ENCODE measurements around the gene AP4E1.
A peak's percentile ranks its signal among the peaks of the same experiment; 100 is the strongest.
"Not testable (repeated sequence)": the region's sequence is repeated elsewhere in the genome, so short reads cannot be mapped to it uniquely, and the experiment has no call there.

The AP4E1 gene

DNA sequence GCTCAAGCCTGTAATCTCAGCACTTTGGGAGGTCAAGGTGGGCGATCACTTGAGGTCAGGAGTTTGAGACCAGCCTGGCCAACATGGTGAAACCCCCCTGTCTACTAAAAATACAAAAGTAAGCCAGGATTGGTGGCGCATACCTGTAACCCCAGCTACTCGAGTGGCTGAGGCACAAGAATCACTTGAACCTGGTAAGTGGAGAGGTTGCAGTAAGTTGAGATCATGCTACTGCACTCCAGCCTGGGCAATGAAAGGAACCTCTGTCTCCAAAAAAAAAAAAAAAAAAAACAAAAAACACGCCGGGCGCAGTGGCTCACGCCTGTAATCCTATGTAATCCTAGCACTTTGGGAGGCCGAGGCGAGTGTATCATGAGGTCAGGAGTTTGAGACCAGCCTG, 18.9 kb upstream of the AP4E1 start:
- no peak for DNase-seq (ENCODE audit: low read depth)

DNA sequence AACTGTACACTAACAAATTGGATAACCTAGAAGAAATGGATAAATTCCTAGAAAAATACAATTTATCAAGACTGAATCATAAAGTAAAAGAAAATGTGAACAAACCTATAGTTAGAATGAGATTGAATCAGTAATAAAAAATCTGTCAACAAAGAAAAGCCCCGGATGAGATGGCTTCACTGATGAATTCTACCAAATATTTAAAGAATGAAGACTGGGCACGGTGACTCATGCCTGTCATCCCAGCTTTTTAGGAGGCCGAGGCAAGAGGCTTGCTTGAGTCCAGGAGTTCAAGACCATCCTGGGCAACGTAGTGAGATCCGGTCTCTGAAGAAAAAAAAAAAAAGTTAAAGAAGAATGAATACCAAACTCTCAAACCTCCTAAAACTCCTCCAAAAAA, 17.7 kb upstream of the AP4E1 start:
- DNase-seq (ENCODE audit: low read depth): no peak

DNA sequence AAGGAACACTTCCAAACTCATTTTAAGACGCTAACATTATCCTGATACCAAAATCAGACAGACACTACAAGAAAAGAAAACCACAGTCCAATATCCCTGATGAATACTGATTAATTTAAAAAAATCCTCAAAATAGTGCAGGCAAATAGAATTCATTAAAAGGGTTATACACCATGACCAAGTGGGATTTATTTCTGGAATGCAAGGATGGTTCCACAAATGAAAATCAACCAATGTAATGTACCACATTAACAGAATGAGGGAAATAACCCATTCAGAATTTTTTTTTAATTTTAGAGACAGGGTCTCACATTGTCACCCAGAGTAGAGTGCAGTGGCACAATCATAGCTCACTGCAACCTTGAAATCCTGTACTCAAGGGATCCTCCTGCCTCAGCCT, 17.3 kb upstream of the AP4E1 start:
- DNase-seq (ENCODE audit: low read depth): no peak

DNA sequence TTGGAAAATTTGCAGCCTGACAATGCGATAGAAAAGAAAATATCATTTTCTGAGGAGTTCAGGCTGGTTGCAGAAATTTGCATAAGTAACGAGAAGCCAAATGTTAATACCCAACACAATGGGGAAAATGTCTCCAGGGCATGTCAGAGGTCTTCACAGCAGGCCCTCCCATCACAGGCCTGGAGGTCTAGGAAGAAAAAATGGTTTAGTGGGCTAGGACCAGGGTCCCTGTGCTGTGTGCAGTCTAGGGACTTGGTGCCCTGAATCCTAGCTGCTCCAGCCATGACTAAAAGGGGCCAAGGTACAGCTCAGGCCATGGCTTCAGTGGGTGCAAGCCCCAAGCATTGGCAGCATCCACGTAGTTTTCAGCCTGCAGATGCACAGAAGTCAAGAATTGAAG, 14.5 kb upstream of the AP4E1 start:
- DNase-seq (ENCODE audit: low read depth): no peak

DNA sequence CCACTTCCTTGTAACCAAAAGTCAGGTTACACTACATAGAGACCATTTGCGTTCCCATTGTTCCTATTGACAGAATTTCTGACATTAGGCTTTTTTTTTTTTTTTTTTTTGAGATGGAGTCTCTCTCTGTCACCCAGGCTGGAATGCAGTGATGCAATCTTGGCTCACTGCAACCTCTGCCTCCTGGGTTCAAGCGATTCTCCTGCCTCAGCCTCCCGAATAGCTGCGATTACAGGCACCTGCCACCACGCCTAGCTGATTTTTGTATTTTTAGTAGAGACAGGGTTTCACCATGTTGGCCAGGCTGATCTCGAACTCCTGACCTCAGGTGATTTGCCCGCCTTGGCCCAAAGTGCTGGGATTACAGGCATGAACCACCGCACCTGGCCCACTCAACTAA, 7.1 kb upstream of the AP4E1 start:
- not testable (repeated sequence) for DNase-seq (ENCODE audit: low read depth)

DNA sequence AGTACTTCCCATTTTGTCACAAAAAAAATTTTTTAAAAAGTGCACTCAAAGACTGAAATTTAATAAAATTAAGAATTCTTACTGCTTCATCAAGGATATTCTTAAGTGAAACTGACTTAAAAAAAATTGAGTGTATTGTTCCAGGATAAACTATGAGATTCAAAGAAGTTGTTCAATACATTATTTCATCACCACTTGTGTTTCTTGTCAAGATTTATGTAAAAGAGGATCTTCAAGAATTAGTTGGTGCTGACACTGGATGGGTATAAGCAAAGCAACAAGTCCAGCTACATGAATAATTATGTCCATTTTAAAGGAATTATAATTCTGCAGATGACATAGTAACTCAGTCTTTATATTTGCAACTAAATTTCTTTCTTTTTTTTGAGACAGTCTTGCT, 4.3 kb upstream of the AP4E1 start:
- DNase-seq (ENCODE audit: low read depth): no peak

DNA sequence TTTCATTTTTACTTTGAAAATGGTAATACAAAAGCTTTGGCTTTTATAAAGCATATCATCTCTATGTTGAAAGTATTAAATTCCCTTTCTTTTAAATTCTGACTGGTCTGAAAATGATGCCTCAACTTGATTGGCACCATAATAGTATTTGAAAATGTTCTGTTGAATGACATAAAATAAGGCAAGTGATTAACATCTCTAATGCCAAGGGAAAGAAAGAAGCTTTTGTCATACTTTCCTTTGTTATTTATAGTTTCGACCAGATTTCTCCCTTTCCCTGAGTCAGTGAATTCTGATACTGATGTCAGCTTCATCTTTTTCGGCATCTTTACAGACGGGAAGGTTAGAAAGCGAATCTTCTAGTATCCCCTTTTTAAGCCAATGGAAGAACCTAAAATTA, 3.4 kb upstream of the AP4E1 start:
- DNase-seq (ENCODE audit: low read depth): no peak

DNA sequence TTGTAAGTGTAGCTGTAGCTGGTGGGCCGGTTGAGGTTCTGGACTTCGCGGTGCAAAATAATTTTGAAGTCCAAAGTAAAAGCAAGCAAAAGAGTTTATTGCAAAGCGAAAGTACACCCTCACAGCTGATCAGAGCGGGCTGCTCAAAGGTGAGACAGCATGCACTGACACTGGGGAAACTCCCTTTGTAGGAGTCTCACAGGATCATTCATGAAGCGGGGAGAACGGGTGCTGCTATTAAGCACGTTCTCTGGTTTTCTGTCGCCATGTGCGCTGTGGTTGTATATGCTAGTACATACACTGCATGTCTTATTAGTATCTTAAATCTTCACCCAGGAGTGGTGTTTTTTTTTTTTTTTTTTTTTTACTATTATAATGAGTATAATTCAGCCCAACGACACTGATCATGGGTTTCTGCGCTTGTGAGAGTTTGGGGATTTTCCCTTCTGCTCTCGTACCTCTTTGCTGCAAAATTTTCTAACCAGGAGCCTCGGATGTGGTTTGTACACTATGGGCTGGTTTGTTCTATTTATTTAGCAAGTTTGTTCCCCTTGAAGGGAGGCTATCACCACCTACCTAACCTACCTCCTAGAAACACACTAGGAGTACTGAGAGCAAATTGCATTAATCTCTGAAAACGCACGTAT, 1.4 kb upstream of the AP4E1 start:
- DNase-seq (ENCODE audit: low read depth): no peak

DNA sequence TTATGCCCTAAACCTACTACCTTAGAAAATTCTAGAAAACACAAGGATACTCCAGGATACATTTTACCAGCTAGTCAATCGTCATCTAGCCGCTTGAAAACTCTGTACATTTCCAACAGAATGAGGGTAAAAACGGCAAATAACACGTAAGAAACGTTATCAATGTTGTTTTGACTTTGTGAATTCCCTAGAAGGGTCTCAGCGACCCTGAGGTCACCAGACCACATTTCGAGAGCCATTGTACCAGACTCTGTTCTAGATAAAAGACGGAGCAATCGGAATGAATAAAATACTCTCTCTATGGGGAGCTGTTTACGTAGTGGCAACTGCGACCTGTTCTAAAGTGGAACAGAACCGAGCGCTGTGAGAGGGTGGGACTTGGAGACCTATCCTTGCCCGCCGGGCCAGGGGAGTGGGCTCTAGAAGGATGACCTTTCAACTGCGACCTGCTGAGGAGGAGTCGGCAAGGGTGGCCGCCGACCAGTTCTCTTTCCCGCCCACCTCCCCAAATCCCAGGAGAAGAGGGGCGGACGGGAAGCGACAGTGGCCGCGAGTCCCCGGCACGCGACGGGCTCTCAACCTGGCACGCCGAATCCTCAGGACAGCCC, 778 bp upstream of the AP4E1 start:
- no peak for DNase-seq (ENCODE audit: low read depth)

DNA sequence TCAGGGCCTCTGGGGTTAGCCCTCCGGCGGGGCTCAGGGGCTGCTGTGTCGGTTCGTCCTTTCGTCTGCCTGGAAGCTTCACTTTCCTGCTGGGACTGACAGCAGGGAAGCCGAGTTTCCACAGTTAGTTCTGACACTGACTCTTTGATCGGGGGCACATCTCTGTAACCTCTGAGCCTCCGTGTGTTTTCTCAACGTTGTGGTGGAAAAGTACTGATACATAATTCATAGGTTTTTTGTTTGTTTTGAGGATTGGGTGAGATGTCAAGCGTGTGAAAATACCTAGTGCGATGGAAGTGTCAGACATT, 481 bp downstream of the AP4E1 start:
- DNase-seq (ENCODE audit: low read depth): no peak

DNA sequence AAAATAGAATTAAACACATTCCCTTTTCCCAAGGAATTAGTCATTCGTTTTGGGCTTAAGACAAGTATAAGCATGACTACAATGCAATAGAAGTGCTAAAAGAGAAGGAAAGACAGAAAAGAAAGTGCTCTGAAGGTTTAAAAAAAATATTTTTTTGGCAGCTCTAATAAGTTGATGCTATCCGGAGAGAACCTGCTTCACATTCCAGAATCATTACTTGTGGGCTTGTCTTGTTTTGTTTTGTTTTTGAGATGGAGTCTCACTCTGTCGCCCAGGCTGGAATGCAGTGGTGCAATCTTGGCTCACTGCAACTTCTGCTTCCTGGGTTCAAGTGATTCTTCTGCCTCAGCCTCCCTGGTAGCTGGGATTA, 1.9 kb downstream of the AP4E1 start:
- peak; percentile 96 for DNase-seq (ENCODE audit: low read depth)

DNA sequence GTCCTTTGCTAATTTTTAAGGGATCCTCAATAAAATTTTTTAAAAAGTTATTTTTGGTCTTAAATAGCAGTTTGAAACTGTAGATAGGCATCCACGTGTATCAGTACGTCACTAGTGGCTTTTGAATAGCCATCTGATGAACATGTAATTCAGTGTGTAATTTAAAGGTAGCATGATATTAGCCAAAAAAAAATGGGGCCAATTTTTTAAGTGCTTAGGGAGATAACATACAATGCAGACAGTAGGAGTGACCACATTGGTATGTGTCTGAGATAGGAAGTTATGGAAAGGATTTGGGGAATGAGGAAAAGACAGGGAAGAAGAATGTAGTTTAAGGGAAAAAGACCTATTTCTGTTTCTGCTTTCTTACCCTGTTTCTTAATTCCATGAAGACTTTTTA, 2.5 kb downstream of the AP4E1 start:
- no peak for DNase-seq (ENCODE audit: low read depth)

DNA sequence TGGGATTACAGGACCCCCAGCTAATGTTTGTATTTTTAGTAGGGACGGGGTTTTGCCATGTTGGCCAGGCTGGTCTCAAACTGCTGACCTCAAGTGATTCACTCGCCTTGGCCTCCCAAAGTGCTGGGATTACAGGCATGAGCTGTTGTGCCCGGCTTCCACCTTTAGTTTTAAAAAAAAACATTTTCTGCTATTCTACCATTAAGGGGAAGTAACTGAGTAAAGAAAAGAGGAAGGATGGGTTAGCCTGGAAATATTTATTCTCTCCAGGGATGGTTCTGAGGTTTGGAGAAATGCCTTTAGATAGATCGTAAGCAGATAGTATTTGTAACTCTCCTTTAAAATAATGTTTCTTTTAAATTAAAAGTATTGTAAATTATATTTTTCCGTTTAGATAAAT, 3.1 kb downstream of the AP4E1 start:
- DNase-seq (ENCODE audit: low read depth): no peak

DNA sequence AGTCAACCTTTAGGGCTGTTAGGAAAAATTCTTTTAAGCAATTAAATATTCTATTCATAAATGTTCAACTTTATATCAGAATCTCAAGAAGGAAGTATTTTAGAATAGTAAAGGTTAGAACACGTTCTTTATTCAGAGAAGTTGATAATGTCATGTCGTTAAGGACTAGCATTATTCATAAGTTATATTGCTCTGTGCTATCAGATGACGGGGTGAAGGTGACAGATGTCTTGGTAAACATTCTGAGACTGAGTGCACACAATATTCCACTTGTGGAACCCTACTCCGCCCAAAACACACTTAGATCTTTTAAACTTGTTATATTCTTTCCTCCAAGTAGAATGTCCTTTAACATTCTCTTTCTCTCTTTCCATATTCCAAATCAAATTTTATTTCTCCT, 7.9 kb downstream of the AP4E1 start:
- no peak for DNase-seq (ENCODE audit: low read depth)

DNA sequence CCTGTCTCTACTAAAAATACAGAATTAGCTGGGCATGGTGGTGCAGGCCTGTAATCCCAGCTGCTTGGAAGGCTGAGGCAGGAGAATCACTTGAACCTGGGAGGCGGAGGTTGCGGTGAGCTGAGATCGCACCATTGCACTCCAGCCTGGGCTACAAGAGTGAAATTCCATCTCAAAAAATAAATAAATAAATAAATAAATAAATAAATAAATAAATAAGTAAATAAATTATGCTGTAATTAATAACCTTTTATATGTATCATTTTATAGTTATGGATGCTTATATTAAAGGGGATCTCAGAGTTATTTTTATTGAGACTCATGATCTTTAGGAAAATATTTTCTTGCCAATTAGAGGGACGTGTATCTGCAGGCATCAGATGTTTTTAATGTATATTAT, 10.9 kb downstream of the AP4E1 start:
- DNase-seq (ENCODE audit: low read depth): not testable (repeated sequence)

DNA sequence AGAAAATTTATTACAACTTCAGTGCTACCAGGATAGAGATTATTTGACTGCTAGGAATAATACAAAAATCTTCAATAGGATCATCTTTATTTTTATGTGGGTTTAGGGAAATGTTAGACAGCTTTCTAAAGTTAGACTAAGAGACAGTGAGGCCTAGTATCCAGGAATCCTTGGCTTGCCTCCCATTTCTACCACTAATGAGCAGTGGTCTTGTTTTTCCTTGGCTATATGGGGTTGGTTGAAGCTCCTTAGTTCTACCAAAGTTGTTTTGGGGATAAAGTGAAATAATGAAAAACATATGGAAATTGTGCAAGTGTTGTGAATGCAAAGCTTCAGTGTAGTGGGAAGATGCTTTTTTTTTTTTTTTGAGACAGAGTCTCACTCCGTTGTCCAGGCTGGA, 16.8 kb downstream of the AP4E1 start:
- no peak for DNase-seq (ENCODE audit: low read depth)

DNA sequence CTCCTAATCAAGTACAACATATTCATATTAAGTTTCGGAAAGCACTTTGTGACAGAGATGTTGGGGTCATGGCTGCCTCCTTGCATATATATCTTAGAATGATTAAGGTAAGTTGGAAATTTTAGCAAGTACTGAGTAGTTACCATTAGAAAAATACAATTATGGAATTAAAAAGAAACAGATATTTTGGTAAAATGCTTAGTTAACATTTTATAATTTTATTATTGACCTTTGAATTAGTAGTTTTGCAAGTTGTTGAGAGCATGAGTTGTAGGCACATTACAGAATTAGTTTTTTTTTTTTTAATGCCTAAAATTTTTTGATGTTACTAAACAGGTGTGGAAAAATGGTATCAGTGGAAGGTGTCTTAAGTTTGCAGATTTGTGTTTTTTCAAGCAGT, 20.6 kb downstream of the AP4E1 start:
- DNase-seq (ENCODE audit: low read depth): no peak

DNA sequence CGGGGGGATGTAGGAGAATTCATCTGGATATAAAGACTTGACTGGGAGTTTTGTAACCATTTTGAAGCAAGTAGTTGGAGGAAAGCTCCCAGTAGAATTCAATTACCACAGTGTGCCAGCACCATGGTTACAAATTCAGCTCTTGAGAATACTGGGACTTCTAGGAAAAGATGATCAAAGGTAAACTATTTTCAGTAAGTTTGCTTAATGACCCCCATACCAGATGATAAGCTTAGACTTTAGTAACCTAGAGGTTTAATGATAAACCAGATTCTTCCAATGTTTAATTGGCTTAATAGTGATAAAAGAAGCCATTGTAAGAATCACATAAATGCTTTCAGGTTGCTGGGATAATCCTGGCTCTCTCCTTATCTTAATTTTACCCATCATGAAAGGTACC, 22.3 kb downstream of the AP4E1 start:
- DNase-seq (ENCODE audit: low read depth): no peak

DNA sequence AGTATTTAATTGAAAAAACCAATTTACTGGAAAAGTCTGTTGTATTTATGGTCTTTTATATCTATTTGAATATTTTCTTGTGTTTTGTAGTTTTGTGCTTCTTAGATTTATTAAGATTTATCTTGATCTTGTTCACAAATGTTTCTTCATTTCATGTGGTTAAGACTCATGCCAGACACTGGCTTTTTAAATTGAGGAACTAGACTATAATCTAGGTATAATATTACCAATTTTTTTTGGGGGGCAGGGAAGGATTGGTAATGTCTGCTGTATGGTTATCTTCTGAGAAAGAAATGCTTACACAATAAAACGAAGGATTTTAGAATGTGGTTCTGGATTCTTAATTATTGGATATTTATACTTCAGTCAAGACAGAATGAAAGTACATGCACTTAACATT, 24.9 kb downstream of the AP4E1 start:
- no peak for DNase-seq (ENCODE audit: low read depth)

DNA sequence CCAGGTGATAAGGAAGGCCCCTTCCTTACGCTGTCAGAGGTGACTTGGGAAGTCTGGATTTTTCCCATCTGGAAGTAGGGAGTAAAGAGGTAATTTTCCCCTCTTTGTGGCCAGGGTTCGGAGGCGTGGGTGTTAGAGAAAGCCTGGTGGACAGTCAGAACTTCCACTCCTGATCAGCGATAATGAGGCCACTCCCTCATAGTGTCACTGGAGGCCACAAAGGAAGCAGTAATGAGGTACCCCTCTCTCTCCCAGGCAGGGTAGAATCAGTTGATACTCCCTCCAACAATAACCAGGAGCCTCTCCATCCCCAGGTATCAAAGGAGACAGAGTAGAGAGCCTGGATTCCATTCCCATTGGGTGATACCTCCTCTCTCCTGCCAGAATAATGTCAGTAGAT, 30.0 kb downstream of the AP4E1 start:
- DNase-seq (ENCODE audit: low read depth): no peak

DNA sequence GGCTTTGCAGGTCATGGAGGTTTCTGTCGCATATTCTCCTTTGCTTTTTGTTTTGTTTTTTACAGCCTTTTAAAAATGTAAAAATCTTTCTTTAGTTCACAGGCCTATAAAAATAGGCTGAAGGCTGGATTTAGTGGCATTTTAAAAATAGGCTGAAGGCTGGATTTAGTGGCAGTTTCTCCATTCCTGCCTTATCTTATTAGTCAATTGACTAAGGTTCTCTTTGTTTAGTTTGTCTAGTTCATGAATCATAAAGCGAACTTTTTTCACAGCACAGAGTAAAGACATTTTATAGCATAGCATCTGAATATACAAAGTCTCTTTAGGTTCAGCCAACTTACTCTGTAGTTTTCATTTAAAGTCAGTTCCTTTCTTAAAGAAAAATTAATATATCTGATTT, 31.4 kb downstream of the AP4E1 start:
- no peak for DNase-seq (ENCODE audit: low read depth)

DNA sequence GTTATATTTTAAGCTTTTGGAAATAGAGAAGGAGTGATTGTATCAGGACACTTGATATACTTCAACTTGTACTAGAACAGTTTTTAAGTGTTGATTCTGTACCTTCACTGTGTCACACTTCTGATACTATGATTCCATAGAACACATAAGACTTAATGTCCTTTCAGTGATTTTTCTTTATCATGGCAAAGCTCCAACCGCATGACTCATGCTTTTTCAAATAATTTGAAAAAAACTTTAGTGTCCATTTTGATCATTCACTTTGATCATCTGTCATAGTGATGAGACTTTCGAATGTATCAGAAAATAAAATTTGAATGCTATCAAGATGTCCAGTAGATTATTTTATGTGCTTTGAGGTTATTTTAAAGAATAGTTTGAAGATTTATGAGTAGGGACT, 32.0 kb downstream of the AP4E1 start:
- no peak for DNase-seq (ENCODE audit: low read depth)

DNA sequence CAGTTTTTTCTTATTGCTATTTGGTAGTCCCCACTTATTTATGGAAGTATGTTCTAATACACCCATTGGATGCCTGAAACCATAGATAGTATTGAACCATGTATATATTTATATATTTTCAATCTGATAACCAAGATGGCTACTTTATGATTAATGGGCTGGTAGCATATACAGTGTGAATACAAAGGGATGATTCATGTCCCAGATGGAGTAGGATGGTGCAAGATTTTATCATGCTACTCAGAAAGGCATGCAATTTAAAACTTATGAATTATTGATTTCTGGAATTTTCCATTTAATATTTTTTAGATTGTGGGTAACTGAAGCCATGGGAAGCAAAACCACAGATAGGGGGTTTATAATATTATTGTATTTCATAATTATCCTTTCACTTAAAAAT, 35.2 kb downstream of the AP4E1 start:
- DNase-seq (ENCODE audit: low read depth): no peak

DNA sequence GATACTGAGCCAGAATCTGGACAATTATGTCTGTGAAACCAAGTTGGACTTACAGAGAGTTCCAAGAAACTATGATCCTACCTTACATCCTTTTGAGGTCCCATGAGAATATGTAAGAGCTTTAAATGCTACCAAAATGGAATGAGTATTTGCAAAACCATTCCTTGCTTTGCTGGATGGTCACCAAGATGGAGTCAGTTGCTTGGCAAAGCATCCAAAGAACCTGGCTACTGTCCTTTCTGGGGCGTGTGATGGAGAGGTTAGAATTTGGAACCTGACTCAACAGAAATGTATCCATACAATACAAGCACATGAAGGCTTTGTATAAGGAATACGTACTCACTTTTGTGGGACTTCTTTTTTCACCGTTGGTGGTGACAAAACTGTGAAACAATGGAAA, 36.2 kb downstream of the AP4E1 start:
- no peak for DNase-seq (ENCODE audit: low read depth)

DNA sequence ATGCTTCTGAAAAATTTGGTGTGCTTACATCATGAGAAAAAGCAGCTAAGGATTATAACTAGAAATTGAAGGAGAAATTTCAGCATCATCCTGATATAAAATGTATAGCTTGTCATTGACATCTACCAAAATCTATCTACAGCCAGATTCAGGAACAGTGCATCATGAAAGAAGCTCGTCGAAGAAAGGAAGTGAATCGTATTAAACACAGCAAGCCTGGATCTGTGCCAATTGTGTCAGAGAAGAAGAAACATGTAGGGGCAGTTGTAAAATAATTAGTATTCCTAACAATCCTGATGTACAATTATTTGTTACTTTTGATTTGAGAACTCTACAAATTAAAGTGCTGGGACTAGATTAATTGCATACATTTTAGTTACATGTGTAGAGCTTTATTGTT, 37.2 kb downstream of the AP4E1 start:
- DNase-seq (ENCODE audit: low read depth): no peak

Data from GM04503 (cell line).